ENCODE results near the gene UBE2E1. TPM values are rescaled to one million over a fixed set of nuclear protein-coding genes. Genes with fewer than 3 reads are reported as not detected.

UBE2E1 gene
- total RNA-seq, 6 experiments from 2014 or later, result 75.6 to 93.8 (median 84.2) TPM

DNA sequence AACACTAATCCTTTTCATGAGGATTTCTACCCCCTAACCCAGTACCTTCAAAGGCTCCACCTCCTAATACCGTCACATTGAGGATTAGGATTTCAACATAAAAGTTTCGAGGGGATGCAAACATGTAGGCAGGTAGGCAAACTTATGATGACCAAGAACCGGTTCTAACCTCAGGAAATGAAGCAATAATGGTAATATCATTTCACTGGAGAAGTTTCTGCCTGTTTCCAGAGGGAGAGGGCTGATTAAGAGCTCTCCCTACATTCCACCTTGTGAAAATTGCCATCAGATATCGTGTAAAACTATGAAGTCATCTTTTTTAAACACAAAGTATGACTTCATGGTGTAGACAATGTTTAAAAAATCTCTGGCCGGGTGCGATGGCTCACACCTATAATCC lies 79.5 kb downstream of the UBE2E1 start:
- no peak for DNase-seq
- peaks cover 21% of the 10 kb centered on the region for H3K4me1 Mint-ChIP-seq (ENCODE audit: low read depth)
- peaks cover 11% of the 10 kb centered on the region for H3K36me3 Mint-ChIP-seq (ENCODE audit: low read depth)
- H3K4me3 Mint-ChIP-seq, result no peak overlapping the region
- H3K27ac Mint-ChIP-seq, result no peak overlapping the region
- H3K27me3 Mint-ChIP-seq (ENCODE audit: insufficient read depth), result no peaks in the 10 kb centered on the region; the same call in 1 of the 2 replicates
- no peaks in the 10 kb centered on the region for H3K9me3 Mint-ChIP-seq
- TF ChIP-seq, protein P1, sequence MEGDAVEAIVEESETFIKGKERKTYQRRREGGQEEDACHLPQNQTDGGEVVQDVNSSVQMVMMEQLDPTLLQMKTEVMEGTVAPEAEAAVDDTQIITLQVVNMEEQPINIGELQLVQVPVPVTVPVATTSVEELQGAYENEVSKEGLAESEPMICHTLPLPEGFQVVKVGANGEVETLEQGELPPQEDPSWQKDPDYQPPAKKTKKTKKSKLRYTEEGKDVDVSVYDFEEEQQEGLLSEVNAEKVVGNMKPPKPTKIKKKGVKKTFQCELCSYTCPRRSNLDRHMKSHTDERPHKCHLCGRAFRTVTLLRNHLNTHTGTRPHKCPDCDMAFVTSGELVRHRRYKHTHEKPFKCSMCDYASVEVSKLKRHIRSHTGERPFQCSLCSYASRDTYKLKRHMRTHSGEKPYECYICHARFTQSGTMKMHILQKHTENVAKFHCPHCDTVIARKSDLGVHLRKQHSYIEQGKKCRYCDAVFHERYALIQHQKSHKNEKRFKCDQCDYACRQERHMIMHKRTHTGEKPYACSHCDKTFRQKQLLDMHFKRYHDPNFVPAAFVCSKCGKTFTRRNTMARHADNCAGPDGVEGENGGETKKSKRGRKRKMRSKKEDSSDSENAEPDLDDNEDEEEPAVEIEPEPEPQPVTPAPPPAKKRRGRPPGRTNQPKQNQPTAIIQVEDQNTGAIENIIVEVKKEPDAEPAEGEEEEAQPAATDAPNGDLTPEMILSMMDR (IDR thresholded peaks at IDR 0.05), result no peak

DNA sequence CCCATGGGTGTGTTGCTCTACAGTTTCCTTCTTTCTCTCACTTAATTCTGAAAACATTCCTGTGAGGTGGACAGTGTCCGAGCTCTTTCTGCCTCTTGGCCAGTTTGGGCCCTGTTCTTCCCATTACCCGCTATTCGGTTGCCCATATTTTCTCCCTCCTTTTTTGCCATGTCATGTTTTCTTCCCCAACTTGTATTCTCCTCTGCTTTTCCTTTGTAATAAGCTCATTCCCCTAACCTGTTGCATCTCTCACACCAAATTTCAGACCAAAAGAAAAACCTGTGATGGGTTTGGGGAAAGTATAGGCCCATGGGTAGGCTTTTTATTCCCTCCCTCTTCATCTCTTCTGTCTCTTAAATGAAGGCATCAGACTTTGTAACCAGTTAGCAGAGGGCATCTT lies 80.6 kb downstream of the UBE2E1 start:
- Mint-ChIP-seq H3K9me3 (no peaks in the 10 kb centered on the region), H3K4me3 (no peak overlapping the region), H3K27me3 (ENCODE audit: insufficient read depth) (no peaks in the 10 kb centered on the region; the same call in 1 of the 2 replicates), H3K27ac (0 out of 2 replicates have a peak overlapping the region, but pooled peaks have one; percentile 22), H3K36me3 (ENCODE audit: low read depth) (peaks cover 10% of the 10 kb centered on the region), H3K4me1 (ENCODE audit: low read depth) (peaks cover 10% of the 10 kb centered on the region)
- TF ChIP-seq, protein P1 (IDR thresholded peaks at IDR 0.05), result no peak
- DNase-seq, result no peak

DNA sequence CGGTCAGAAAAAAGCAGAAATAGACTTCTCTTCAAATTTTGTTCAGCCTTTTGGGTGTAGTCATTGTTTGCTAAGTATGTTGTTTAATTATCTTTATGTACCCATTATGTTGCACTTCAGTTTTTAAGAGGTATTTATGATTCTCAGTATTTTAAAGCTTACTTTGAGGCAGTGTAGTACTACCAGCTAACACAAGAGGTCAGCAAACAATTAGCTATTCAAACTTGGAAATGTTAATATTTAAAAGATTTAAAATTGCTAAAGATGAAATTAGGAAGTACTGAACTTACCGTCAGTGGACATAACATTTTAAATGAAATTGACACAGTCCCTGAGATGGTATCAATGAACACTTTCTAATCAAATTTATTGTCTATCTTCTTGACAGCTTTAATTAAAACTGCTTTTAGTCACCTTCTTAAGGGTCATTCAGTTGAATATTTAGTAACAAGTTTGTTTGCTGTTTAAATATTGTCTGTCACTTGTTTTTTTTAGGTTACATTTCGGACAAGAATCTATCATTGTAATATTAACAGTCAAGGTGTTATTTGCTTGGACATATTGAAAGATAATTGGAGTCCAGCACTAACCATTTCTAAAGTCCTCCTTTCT lies 83.0 kb downstream of the UBE2E1 start:
- H3K9me3 Mint-ChIP-seq, result no peaks in the 10 kb centered on the region

DNA sequence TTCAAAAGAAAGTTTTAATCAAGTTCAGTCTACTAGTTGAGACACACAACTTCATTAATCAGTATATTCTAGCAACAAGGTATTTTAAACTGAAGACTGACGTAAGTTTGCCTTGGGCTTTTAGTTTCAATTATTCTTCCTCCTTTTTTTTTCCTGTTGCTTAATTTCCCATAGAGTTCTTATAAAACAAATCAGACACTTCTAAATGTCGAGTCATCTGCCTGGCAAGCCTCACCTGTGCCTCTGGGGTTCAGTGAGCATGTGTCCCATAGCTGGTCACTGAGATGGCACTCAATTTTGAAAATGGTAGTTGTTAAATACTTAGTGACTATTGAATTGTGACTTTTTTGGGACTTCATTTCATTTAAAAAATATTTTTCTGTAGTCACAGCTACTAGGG lies 83.6 kb downstream of the UBE2E1 start:
- Mint-ChIP-seq H3K27me3 (ENCODE audit: insufficient read depth) (no peaks in the 10 kb centered on the region; the same call in 1 of the 2 replicates), H3K4me3 (no peak overlapping the region), H3K4me1 (ENCODE audit: low read depth) (peaks cover 6% of the 10 kb centered on the region; the same call in 1 of the 2 replicates), H3K27ac (no peak overlapping the region; the same call in 1 of the 2 replicates), H3K36me3 (ENCODE audit: low read depth) (peaks cover 2% of the 10 kb centered on the region; the same call in 1 of the 2 replicates), H3K9me3 (no peaks in the 10 kb centered on the region)
- no peak for DNase-seq
- TF ChIP-seq, protein P1 (IDR thresholded peaks at IDR 0.05), result no peak

More for the DNA sequence above, 83.0 kb downstream of the UBE2E1 start:
- no peaks in the 10 kb centered on the region for H3K36me3 Mint-ChIP-seq (ENCODE audit: low read depth)
- no peak overlapping the region for H3K27ac Mint-ChIP-seq
- peaks cover 6% of the 10 kb centered on the region; the same call in 1 of the 2 replicates for H3K4me1 Mint-ChIP-seq (ENCODE audit: low read depth)
- TF ChIP-seq, protein P1 (IDR thresholded peaks at IDR 0.05), result peak; percentile 92
- no peaks in the 10 kb centered on the region; the same call in 1 of the 2 replicates for H3K27me3 Mint-ChIP-seq (ENCODE audit: insufficient read depth)
- no peak overlapping the region for H3K4me3 Mint-ChIP-seq
- peak; percentile 35 for DNase-seq

DNA sequence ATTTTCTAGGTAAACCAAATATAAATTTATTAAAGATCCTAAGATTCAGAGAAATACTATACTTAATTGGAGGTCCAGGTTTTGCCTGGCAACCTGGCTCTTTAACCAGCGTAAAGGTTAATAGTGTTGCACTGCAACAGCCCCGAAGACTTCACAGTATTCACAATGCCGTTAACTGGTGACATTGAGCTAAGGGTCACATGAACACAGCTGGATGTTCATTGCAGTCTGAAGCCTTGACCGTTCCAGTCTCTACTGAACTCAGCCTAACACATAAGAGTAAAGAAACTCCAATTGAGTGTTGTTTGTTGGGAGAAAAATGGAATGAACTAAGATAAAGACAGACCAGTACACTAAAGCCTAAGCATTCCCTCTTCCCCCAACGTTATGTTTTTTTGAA lies 84.2 kb downstream of the UBE2E1 start:
- Mint-ChIP-seq H3K9me3 (no peaks in the 10 kb centered on the region), H3K27ac (no peak overlapping the region), H3K4me1 (ENCODE audit: low read depth) (peaks cover 6% of the 10 kb centered on the region; the same call in 1 of the 2 replicates), H3K27me3 (ENCODE audit: insufficient read depth) (no peaks in the 10 kb centered on the region; the same call in 1 of the 2 replicates), H3K36me3 (ENCODE audit: low read depth) (peaks cover 8% of the 10 kb centered on the region), H3K4me3 (no peak overlapping the region)
- no peak for DNase-seq
- TF ChIP-seq, protein P1 (IDR thresholded peaks at IDR 0.05), result no peak
